GM19025 (cell line): ENCODE data around the gene SST.

Source experiments
- ATAC-seq: cut with Tn5 transposase; IDR thresholded peaks from one replicate; pipeline ENCODE4 v1.9.1; 2021; ENCODE audit warnings: mild to moderate bottlenecking, low read depth, moderate library complexity; ENCODE audit not compliant: unreplicated experiment

SST gene

DNA sequence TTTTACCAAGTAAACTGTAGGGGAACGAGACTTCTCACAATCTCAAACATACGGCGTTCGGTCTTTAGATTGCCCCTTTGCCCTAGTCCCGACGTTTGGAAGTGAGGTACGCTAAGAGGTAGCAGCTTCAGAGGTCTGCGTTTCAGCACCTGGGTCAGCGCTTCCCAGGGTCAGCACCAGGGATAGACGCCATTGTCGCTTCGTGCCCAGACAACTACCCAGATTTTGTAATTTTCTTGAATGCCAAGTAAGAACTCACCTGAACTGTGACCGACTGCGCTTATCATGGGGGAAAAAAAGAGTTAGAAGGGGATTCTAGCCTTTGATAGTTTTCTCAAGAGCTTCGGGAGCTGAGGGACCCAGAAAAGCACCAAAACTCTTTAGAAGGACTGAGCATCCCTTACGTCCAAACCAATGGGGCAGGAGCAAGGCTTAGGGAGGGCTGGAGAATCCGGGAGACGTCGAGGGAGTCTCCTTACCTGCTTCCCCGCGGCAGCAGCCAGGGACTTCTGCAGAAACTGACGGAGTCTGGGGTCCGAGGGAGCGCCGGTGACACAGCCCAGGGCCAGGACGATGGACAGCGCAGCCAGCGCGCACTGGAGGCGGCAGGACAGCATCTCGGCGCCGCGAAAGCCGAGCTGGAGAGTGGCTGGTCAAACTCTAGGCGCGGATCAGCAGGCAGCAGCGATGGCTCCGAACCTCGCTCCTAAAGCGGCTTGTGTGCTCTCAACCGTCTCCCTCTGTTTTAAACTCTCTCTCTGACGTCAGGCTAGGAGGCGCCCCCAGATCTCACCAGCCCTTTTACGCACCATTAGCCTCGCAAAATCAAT, at the start of gene SST:
Gene SST, minus strand, starts transcription at position 720 of the 830 bp plus-strand sequence. Its CDS starts 103 bp downstream, at position 617.
- ATAC-seq = no peak

DNA sequence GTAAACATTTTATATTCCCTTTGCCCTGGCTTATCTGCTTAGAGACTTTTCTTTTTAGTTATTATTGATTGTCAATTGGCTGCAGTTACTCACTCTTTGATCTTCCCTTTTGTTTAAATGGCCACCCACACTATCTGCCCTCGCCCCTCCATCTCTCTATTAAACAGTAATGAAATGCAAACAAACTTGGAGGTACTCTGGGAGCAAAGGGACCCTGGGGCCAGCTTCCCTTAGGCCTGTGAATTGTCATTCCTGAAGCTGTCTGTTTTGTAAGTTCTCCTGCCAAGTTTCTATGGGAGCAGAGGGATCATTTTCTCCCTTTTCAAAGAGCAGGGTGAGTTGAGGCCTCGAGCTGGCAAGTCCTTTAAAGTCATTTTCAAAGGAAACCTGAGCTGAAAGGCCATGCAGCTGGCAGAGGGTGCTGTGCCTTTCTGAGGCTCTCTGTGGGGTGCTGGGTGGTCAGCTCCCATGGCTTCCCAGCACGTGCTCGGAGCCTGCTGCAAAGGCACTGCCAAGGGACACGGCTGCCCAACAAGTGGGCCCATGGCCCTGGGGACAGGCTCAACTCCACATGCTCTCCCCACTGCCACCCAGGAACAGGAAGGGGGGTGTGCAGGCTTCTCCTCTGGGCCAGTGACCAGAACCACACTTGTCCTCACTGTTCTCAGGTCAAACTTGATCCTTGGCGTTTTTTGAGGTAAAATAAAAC, 49.6 kb upstream of the SST start:
- ATAC-seq = no peak

DNA sequence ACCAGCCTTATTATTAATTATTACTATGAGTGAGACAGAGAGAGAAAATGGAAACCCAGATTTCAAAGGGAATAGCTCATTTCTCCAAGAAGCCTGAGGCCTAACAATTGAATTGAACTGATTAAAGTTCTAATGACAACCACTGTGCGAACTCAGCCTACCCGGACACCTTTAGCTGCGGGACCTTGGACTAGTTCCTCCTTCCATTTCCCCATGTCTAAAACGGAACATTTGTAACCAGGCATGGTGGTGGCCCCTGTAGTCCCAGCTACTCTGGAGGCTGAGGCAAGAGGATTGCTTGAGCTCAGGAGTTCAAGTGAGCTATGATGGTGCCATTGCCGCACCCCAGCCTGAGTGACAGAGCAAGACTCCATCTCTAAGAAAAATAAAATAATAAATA, 48.6 kb upstream of the SST start:
- no peak for ATAC-seq

DNA sequence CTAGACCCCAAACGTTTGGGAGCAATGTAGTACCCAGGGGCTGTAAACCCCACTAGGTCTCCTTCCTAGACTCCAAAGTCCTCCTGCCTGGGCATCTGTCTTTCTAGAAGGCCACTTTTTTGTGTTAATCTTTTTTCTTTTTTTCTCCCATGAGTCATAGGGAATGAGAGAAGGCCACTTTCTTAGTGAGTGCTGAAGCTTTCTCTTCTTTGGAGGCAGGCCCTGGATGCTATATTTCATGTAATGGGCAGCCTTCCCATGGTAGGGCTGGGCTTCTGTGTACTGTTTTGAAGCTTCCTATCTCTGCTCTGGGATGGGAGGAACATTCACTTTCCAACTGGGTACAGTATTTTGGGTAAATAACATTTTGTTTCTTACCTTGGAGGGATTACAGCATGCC, 47.4 kb upstream of the SST start:
- no peak for ATAC-seq

DNA sequence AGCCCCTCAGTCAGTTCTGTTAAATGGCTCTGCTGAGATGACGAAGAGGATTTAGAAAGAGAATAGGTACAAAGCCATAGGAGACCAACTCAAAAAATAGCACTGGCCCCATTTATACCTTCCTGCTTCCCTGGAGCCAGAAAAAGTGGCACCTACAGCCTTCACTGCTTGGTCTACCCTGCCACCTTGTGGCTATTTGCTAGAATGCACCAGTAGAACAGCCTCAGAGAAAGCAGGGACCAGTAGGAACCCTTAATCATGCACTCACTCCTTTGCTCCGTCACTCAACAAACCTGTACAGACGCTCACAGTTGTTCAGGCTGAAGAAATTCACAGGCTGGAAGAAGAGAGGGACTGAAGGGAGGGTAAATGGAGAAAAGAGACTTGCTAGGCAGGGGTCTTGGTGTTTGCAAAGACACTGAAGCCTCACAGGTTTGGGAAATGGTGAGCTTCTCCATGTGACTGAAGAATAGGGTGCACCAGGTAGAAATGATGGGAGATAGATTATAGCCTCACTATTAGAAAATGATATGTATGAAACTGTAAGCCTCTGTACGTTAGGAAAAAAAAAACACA, 44.3 kb upstream of the SST start:
- peak; percentile 85 for ATAC-seq

DNA sequence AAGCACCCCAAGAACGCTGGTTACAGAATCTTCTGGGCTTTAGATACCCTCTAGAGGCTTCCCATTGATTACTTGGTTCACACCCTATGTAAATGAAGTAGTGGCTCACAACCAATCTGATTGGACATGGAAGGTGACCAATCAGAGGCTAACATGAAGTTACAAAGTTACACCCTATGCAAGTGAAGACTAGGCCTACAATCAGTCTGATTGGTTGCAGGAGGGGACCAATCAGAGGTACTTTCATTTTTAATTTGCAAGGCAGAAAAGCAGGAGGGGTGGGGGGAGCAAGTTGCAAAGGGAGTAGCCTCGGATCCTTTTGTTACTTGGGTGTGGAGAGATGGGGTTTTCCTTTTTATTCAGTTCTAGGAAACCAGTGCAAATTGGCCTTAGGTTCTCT, 43.3 kb upstream of the SST start:
- no peak for ATAC-seq

DNA sequence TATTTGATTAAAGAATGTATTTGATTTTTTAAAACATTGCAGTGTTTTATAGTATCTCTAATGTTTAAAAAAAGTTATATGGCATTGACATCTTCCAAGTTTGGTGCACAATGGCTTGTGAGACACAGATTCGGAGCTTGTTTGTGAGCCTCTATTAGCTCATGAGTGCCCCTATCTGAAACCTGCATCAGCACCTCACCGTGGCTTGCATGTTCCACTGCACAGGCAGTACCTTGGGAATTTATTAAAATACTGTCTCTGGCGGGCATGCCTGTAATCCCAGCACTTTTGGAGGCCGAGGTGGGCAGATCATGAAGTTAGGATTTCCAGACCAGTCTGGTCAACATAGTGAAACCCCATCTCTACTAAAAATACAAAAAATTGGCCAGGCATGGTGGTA, 39.0 kb upstream of the SST start:
- ATAC-seq = no peak

DNA sequence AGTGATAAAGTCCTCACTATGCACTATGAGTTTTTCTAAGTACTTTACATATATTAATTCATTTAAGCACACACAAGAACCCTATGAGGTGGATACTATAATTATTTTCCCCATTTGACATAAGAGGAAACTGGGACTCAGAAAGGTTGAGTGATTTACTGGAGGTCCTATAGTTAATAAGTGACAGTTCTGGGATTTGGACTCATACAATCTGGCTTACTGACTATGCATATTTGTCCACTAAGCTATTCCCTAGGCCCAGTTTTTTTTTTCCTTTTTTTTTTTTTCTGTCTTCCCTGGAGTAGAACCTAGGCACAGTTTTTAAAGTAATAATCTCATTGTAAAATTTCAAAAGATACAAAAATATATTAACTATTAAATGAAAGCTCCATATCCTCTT, 38.5 kb upstream of the SST start:
- ATAC-seq = no peak

DNA sequence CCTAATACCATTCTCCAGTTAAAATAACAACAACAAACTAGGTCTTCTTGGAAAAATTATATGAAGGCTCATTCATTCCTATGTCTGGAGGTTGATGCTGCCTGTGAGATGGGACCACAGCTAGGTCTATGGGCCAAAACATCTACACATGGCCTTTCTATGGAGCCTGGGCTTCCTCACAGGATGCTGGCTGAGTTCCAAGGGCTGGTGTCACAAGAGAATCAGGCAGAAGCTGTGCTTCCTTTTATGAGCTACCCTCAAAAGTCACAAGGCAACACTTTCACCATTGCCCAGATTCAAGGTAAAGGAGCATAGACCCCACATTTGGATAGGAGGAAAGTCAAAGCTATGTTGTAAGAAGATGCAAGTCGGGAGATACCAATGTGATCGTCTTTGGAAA, 36.8 kb upstream of the SST start:
- ATAC-seq = no peak

DNA sequence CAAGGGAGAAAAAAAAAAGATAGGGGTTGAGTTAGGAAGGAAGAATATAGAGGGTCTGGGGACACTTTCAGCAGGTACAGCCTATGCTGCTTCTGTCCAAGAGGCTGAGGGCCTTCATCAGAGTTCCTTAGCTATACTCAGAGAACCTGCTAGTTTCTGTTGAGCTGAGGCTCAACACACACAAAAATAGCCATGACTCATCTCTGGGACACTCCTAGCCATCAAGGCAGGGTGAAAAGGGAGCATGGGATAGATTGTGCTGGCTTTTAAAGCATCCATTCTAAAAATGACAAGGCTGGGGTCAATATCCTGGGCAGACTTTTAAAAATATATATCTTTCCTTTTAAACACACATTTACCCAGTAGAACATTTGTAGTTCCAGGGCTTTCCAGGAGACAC, 35.0 kb upstream of the SST start:
- no peak for ATAC-seq

DNA sequence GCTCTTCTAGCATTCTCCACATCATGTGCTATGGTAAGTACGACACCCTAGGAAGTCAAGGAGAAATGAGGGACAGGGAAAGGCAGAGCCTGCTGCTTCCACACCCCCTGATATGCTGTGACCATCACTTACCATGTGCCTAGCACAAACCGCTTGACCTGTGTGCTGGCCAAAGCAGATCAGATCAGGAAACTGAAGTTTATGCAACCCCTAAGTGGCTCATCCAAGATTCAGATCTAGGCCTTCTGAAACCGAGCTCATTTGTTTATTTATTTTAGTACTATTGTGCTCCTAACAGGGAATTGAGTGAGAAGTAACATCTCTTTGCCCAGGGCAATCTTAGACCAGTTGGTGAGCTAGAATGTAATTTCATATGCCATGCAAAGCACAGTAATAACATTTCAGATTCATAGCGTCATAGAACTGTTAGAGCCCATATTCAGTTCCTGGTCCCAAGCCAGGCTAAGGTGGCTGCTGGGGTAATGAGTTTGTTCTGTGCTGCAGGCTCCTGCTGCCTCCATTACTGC, 32.4 kb upstream of the SST start, which contains the start of gene RTP2:
Gene RTP2, minus strand, starts transcription at position 51 of the 527 bp plus-strand sequence. CDS start 429 bp downstream, outside the sequence.
- no peak for ATAC-seq

DNA sequence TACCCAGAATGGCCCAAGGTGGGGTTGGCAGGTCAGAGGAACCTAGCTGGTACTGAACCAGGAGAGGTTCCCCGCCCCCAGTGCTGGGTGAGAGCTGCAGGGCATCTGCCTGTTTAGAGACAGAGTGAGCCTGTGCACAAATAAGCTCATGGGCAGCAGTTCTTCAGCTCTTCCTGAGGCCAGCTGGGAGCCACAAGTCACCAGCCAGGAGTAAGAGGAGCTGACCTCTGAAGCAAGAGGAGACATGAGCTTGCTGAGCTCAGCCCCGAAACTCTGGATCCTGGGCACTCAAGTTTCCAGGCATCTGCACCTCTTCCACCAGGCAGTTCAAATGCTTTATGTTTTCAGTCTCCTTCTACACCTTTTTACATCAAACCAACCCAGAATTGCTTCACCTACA, 30.1 kb upstream of the SST start:
- no peak for ATAC-seq

DNA sequence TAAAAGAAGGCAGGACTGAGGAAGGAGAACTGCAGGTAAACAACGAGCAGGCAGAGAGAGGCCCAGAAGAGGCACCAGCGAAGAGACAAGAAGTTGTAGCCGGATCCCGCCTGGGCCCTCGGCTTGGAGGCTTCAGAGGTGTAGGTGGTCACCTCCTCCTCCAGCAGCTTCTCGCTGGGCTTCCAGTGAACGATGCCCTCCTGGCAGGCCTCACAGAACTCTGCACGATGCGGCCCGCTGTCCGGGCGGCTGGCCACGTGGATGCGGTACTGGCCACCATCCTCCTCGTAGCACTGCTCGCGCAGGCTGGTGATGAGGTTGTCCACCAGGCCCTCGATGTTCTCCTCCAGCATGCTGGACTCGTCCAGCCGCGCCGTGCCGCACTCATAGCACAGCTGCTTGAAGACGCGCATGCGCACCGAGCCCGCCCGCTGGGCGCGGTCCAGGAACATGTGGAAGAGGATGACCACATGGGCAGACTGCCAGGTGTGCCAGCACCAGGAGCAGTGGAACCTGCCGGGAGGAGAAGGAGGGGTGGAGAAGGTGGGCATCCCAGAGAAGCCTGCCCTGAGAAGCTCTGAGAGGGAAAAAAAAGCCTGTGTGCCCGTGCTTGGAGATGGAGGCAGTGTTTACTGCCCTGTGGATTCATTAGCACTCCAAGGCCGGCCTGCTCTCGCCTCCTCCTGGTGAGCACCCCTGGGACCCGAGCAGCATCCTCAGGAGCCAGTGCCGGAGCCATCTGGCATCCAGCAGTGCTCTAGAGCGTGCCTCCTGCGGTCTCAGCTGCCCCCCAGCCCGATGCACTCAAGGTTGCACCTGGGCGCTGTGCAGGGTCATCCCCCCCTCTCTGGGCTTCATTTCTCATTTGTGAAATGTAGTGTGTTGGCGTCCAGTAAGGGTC, 28.6 kb upstream of the SST start:
- ATAC-seq = no peak

DNA sequence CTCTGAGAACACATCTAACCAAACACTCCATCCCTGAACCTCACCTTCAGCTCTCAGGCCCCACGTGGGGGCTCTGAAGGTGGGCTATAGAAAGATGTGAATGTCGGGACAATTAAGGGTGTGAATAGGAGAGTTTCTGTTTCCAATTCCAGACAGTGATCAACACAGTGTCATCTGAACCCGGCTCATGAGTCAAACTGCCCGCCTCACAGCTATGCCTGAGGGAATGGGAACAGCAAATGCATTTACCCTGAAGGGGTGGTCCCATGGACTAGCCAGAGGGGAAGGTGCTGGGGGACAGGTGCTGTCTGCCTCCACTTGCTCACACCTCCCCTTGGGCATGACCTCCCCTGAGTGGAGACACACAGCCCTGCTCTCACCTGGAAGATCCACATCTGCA, 25.8 kb upstream of the SST start:
- no peak for ATAC-seq

DNA sequence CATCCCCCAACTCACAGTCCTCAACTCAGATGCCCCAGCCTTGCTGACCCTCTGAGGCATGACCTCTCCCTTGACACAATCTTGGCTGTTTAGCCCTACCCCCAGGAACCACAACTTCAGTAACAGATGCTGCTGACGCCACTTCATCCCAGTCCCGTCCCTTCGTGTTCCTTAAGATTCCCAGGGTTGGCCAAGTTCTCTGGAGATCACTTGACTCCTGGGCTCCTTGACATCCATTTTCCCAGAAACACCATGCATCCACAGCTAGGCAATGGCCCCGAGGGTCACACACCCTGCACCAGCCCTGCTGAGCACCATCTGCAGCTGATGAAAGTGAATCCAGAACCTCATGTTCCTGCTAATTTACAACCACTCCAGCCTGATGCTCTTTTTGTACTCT, 25.3 kb upstream of the SST start:
- ATAC-seq = no peak

DNA sequence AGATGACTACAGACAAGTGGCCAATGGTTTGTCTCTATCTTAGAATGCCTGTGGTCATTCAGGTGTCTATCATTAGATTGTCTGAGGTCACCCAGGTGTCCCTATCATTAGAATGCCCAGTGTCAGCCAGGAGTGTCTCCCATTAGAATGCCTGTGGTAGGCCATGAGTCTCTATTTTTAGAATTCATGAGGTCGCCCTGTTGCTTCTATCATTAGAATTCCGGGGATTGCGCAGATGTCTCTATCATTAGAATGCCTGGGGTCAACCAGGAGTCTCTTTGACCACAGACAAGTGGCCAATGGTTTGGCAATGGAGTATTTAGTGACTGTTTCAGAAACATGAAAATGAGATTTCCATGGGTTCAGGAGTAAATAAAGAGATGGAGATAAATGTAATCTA, 24.6 kb upstream of the SST start:
- ATAC-seq = no peak

DNA sequence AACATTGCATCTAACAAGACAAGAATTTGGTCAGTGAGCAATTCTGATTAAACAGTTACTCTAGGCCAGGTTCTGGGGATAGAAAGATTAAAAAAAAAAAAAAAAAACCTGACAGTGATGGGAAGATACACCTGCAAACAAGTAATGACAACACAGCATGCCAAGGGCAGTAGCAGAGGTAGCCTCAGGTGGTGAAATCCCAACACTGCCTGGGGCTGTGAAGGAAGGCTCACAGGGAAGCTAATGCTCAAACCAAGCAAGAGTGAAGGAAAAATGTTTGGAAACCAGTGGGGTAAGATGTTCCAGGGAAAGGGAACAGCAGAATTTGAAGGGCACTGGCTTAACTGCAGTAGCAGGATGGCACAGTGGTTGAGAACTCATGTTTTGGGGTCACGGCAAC, 23.2 kb upstream of the SST start:
- no peak for ATAC-seq

DNA sequence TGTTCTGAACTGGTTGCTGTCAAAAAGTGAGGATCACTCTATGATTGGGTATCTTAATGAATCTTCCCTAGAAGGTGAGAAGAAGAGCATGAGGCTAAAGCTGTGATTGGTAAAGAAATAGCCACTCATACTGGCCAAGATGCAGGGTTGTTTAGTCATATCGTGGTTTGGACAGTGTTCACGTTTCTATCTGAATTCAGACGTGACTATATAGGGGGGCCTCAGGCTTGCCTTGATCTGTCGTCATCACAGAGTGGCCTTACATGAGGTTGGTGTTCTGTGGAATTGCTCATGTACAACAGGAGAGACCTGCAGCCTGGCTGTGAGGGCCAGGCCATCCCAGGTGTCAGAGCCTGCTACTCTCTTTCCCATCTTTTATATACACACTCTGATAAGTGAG, 19.8 kb upstream of the SST start:
- no peak for ATAC-seq

DNA sequence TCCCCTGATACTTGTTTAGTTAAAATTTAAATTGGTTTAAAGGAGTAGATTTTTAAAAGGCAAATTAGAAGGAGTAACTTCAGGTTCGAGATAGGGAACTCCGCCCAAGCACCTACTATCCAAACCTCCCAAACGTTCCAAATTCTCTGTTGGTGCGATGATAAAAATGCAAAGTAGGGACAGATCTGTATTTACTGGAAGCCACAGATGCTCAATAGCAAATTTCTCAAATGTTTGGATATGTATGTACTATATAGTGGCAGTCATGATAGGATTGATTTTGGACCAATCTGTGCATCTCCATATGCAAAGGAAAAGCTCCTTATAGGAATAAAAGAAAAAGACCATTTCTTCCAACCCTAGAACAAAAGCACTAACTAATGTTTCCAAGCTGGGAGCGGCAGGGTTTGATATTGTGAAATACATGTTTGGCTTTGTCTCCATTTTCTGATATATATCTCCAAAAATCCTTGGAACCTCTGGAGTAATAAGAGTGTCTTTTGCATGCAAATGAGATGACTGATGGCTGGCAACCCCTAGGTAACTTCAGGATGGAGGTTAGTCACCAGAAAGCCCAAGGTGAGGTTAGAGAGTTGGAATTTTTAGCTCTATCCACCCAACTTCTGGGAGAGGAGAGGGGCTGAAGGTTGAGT, 16.6 kb upstream of the SST start:
- no peak for ATAC-seq

DNA sequence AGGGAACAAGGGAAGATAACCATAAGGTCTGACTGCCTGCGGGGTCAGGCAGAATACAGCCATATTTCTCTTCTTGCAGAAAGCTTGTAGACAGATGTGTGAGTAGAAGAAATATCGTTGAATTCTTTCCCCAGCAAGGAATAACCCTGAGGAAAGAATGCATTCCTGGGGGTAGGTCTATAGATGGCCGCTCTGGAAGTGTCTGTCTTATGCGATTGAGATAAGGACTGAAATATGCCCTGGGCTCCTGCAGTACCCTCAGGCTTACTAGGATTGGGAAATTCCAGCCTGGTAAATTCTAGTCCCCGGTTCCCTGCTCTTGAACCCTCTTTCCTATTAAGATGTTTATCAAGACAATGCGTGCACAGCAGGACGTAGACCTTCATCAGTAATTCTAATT, 15.8 kb upstream of the SST start:
- no peak for ATAC-seq
